ENCODE measurements around the gene PDSS1. TPM values are rescaled to one million over a fixed set of nuclear protein-coding genes. Genes with fewer than 3 reads are reported as not detected.

Gene PDSS1
- total and polyA plus RNA-seq, 4 donors: 6.0 to 7.6 (median 7.1) TPM

DNA sequence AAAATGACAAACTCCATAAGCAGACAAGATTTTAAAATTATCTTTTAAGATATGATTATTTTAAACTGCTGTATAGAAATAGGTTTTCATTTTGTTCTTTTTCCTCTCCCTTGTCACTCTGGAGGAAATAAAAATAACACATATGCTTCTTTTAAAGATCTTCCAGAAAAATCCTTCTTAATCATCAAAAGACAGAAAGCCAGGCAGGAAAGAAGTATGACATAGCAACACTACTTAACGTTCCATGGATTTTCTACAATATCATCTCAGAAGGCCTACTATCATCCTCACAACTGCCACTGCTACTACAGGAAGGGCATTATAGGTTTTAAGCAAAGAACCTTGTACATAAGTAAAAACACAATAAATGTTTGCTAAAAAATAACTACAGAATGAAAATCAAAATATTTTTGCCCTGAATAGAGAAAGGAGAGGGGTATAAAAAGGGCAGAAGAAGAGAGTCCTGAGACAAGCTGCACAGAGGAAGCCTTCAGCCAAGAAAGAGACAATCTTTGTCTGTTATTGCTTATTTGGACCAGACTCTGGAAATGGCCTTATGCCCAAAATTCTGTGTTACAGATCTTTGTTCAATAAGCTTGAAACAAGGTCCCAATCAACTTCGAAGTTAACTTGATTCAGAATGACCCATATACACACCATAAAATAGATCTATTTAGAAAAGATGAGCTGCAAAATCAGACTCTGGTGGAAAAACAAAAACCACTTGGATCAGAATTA, 95.4 kb downstream of the PDSS1 start:
- no peak for DNase-seq (ENCODE audit: low spot score)

More for the DNA sequence above, 95.4 kb downstream of the PDSS1 start:
- no peak overlapping the region for H3K4me3 ChIP-seq (ENCODE audit: low read depth in 1 of 3, low read length in 3 of 3)
- no peaks in the 10 kb centered on the region for H3K36me3 ChIP-seq (ENCODE audit: control insufficient read depth in 4 of 4, insufficient read depth in 3 of 4, low read depth in 1 of 4, low read length in 3 of 4)
- no peak overlapping the region for H3K27ac ChIP-seq (ENCODE audit: low read depth in 1 of 2, low read length in 2 of 2)
- 38% methylated on average over 2 of the region's 2 CpGs for WGBS
- H3K27me3 ChIP-seq (ENCODE audit: control insufficient read depth in 4 of 4, insufficient read depth in 4 of 4, low read length in 3 of 4): no peaks in the 10 kb centered on the region
- no peak for TF ChIP-seq HNF4A (conservative IDR thresholded peaks at IDR 0.05)
- no peak for TF ChIP-seq GABPA (IDR thresholded peaks at IDR 0.05 in 1 of 2, conservative IDR thresholded peaks at IDR 0.05 in 1 of 2)
- no peak for TF ChIP-seq HNF4G (IDR thresholded peaks at IDR 0.05)
- TF ChIP-seq FOXA1 (IDR thresholded peaks at IDR 0.05): no peak
- no peak for TF ChIP-seq FOXA2 (IDR thresholded peaks at IDR 0.05)
- TF ChIP-seq EGR1 (IDR thresholded peaks at IDR 0.05; ENCODE audit: low read depth in 2 of 2): no peak
- TF ChIP-seq RAD21 (IDR thresholded peaks at IDR 0.05): no peak
- TF ChIP-seq SP1 (IDR thresholded peaks at IDR 0.05): no peak
- no peak for TF ChIP-seq RXRA (IDR thresholded peaks at IDR 0.05)
- TF ChIP-seq, protein P1, sequence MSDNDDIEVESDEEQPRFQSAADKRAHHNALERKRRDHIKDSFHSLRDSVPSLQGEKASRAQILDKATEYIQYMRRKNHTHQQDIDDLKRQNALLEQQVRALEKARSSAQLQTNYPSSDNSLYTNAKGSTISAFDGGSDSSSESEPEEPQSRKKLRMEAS (IDR thresholded peaks at IDR 0.05): no peak
- TF ChIP-seq, protein P2, sequence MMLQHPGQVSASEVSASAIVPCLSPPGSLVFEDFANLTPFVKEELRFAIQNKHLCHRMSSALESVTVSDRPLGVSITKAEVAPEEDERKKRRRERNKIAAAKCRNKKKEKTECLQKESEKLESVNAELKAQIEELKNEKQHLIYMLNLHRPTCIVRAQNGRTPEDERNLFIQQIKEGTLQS (IDR thresholded peaks at IDR 0.05): no peak
- no peak for TF ChIP-seq JUND (IDR thresholded peaks at IDR 0.05)
- no peak for TF ChIP-seq NR2F2 (IDR thresholded peaks at IDR 0.05)
- TF ChIP-seq TAF1 (conservative IDR thresholded peaks at IDR 0.05): no peak
- TF ChIP-seq, protein P3, sequence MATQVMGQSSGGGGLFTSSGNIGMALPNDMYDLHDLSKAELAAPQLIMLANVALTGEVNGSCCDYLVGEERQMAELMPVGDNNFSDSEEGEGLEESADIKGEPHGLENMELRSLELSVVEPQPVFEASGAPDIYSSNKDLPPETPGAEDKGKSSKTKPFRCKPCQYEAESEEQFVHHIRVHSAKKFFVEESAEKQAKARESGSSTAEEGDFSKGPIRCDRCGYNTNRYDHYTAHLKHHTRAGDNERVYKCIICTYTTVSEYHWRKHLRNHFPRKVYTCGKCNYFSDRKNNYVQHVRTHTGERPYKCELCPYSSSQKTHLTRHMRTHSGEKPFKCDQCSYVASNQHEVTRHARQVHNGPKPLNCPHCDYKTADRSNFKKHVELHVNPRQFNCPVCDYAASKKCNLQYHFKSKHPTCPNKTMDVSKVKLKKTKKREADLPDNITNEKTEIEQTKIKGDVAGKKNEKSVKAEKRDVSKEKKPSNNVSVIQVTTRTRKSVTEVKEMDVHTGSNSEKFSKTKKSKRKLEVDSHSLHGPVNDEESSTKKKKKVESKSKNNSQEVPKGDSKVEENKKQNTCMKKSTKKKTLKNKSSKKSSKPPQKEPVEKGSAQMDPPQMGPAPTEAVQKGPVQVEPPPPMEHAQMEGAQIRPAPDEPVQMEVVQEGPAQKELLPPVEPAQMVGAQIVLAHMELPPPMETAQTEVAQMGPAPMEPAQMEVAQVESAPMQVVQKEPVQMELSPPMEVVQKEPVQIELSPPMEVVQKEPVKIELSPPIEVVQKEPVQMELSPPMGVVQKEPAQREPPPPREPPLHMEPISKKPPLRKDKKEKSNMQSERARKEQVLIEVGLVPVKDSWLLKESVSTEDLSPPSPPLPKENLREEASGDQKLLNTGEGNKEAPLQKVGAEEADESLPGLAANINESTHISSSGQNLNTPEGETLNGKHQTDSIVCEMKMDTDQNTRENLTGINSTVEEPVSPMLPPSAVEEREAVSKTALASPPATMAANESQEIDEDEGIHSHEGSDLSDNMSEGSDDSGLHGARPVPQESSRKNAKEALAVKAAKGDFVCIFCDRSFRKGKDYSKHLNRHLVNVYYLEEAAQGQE (IDR thresholded peaks at IDR 0.05): no peak
- TF ChIP-seq, protein P4, sequence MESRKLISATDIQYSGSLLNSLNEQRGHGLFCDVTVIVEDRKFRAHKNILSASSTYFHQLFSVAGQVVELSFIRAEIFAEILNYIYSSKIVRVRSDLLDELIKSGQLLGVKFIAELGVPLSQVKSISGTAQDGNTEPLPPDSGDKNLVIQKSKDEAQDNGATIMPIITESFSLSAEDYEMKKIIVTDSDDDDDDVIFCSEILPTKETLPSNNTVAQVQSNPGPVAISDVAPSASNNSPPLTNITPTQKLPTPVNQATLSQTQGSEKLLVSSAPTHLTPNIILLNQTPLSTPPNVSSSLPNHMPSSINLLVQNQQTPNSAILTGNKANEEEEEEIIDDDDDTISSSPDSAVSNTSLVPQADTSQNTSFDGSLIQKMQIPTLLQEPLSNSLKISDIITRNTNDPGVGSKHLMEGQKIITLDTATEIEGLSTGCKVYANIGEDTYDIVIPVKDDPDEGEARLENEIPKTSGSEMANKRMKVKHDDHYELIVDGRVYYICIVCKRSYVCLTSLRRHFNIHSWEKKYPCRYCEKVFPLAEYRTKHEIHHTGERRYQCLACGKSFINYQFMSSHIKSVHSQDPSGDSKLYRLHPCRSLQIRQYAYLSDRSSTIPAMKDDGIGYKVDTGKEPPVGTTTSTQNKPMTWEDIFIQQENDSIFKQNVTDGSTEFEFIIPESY (IDR thresholded peaks at IDR 0.05): no peak
- TF ChIP-seq YY1 (IDR thresholded peaks at IDR 0.05): no peak
- H3K4me1 ChIP-seq (ENCODE audit: control insufficient read depth in 4 of 4, insufficient read depth in 4 of 4, low read length in 3 of 4): peaks cover 0 to 11% (median 2%) of the 10 kb centered on the region in 4 donors
- peaks cover 0 to 2% (median 0%) of the 10 kb centered on the region in 4 donors for H3K9me3 ChIP-seq (ENCODE audit: control insufficient read depth in 4 of 4, low read length in 3 of 4)
- no peak overlapping the region for H3K9ac ChIP-seq (ENCODE audit: low read depth in 1 of 2, low read length in 2 of 2)

Small RNA genes lying within 50 kb of the gene (small RNA-seq; reads per million reads assigned to genes)
- gene RF00191 (not detected), gene RNU6-946P (not detected)

Other genes with a start within 250 kb of the PDSS1 start
- gene ABI1, start 163.3 kb downstream of the PDSS1 start, total RNA-seq: 10 to 100 TPM; 14.7 to 18.3 TPM
- gene ABI1, start 163.3 kb downstream of the PDSS1 start, polyA plus RNA-seq: 10 to 100 TPM; 10.7 to 13.9 TPM

All from liver (tissue), 10 donors.